HepG2 (cell line): ENCODE measurements around the gene SYN1.

Experiments
- GABPA ChIP-seq, 2 experiments: IDR thresholded peaks; 2 replicates each; pipeline ENCODE4 v1.6.1; 2011 to 2016; ENCODE audit warnings: low read depth in 2 of 2, low read length in 1 of 2, missing biosample characterization in 1 of 2, missing genetic modification characterization in 1 of 2
- NCOA2 ChIP-seq: sonication (generic); formaldehyde crosslinking; IDR thresholded peaks from 2 replicates; pipeline ENCODE4 v1.8.0; 2022; ENCODE audit warnings: inconsistent platforms
- NR3C1 ChIP-seq: sonication (generic); formaldehyde crosslinking; IDR thresholded peaks from 2 replicates; pipeline ENCODE4 v1.4.0; 2020; ENCODE audit warnings: missing genetic modification reagents
- TAF1 ChIP-seq: sonication (generic); formaldehyde crosslinking; IDR thresholded peaks from 2 replicates; pipeline ENCODE4 v1.4.0; 2020; ENCODE audit warnings: missing genetic modification reagents
- TF ChIP-seq, protein P1 (sequence below): sonication (generic); formaldehyde crosslinking; IDR thresholded peaks from 2 replicates; pipeline ENCODE4 v1.4.0; 2020; ENCODE audit warnings: mild to moderate bottlenecking, low read depth, missing genetic modification reagents

GRCh38 chrX:47613082-47613481 is 6.6 kb downstream of the SYN1 start:
- TF ChIP-seq, protein P1, sequence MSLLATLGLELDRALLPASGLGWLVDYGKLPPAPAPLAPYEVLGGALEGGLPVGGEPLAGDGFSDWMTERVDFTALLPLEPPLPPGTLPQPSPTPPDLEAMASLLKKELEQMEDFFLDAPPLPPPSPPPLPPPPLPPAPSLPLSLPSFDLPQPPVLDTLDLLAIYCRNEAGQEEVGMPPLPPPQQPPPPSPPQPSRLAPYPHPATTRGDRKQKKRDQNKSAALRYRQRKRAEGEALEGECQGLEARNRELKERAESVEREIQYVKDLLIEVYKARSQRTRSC (CRISPR knock-in tag), result no peak
- TF ChIP-seq GABPA (IDR thresholded peaks at IDR 0.05; ENCODE audit: low read depth, low read length) (no peak), GABPA (CRISPR knock-in tag; IDR thresholded peaks at IDR 0.05; ENCODE audit: low read depth) (no peak), TAF1 (CRISPR knock-in tag) (no peak), NCOA2 (CRISPR knock-in tag) (no peak), NR3C1 (CRISPR knock-in tag) (no peak)
